H4 (cell line): ENCODE measurements around the gene UPB1. TPM values are rescaled to one million over a fixed set of nuclear protein-coding genes. Genes with fewer than 3 reads are reported as not detected.
"Not testable (repeated sequence)": the region's sequence is repeated elsewhere in the genome, so short reads cannot be mapped to it uniquely, and the experiment has no call there.

Experiments
- DNase-seq: peaks from one replicate; pipeline ENCODE4 v3.0.0-alpha.2; 2015; ENCODE audit warnings: low spot score
- total RNA-seq: library from RNA; depleted of rRNA; stranded (reverse); fragments of >200 nt; shearing (Covaris generic); gene quantifications from 2 replicates; pipeline ENCODE4 v1.2.3, GENCODE V29; 2014

UPB1 gene
- total RNA-seq, 1 experiment from 2014 or later: not detected

GRCh38 chr22:24529898-24530297, 34.8 kb downstream of the UPB1 start:
- DNase-seq: no peak

- DNase-seq: not testable (repeated sequence)
Measured at GRCh38 chr22:24530968-24531367, 35.8 kb downstream of the UPB1 start.

DNA sequence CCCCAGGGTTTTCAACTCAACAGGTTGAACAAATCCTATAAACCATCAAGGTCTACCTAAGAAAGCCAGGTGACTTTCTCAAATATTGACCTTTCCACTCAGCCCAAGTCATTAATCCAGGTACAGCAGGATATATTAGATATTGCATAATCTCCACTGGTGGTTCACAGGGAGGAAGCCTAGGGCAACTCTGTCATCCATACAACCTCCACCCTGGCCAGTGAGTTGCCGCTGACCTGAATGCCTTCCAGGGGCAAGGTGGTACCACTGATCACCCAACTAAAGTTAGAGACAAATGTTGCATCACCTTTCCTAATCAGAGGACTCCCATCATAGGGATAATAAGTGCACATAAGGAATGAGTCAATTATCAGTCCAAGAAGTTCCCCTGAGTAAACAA, 36.9 kb downstream of the UPB1 start:
- no peak for DNase-seq

DNA sequence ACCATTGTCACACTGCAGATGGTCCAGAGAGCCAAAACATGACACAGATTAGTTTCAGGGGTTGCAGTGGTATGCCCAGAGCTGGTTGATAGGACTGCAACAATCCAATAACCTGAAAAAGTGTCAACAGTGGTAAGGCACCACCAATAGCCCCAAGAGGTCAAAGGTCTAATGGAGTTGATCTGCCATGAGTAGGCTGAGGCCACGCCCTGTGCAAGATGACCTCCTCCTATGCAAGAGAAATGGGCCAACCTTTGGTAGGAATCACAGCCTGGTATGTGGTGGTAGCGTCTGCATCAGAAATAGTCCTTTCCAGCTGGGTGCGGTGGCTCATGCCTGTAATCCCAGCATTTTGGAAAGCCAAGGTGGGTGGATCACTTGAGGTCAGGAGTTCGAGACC, 40.2 kb downstream of the UPB1 start:
- DNase-seq: no peak

GRCh38 chr22:24536089-24536488, 41.0 kb downstream of the UPB1 start:
- DNase-seq: no peak

GRCh38 chr22:24540470-24540869, 45.3 kb downstream of the UPB1 start:
- no peak for DNase-seq

- no peak for DNase-seq
Measured at GRCh38 chr22:24541681-24542515, 46.8 kb downstream of the UPB1 start.

DNA sequence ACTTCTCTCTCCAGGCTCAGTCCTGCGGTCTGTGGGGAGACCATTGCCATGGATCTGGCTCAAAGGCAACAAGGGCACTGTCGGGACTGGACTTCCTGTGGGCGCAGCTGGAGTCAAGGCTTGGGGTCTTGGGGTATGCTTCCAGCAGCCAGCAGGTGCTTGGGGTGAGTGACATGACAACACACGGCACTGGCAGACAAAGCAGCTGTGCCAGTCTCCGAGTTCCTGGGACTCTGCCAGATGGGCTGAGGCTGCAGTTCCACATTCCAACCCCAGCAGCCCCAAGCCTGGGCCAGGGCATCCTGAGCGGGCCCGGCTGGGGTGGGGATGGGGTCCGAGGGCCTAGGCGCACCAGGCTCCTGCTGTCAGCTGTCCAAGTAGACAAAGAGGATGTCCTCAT, 47.5 kb downstream of the UPB1 start:
- no peak for DNase-seq

DNA sequence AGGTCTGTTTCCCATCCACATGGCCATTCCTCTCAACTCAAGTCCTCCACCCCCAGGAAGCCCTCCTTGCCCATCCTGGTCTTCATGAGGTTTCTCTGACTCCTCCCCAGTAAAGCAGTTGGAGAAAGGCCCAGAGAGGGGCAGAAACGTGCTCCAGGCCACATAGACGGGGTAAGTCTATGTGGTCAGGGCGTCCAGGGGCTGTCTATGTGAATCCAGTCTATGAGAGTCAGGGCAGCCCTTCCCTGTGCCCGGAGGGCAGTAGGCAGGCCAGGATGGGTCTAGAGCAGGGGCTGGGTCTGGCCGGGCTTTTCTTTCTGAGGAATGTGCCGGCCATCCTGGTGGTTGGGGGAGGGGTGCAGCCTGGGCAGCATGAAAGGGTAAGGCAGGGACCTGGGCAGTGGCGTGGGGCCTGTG, 48.1 kb downstream of the UPB1 start:
- DNase-seq: no peak

DNA sequence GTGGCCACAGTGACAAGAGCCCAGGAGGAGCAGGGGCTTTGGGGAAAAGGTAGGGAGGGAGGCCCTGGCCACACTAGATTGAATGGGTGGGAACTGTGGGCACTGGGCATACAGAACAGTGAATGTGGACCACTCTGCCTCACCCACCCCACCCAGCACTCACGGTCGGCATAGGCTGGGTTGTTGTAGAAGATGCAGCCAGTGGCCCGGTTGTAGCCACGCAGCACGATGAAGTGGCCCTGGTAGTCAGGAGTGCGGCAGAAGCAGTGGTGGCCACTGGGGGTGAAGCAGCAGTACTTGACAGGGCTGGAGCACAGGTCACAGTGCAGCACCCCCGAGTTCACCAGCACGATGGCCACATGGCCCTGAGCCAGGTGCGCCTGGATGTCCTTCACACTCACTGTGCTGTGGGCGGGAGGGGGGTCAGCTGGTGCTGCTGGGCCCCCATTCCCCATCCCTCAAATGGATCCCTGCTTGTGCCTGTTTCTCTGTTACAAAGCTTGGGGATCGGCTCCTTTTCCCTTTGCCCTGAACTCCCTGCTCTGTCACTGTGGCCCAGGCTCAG, 48.6 kb downstream of the UPB1 start:
- DNase-seq: no peak

- DNase-seq: no peak
Measured at GRCh38 chr22:24548812-24549211, 53.7 kb downstream of the UPB1 start.

- no peak for DNase-seq
Measured at GRCh38 chr22:24550028-24550901, 55.1 kb downstream of the UPB1 start.

- no peak for DNase-seq
Measured at GRCh38 chr22:24550902-24551435, 55.8 kb downstream of the UPB1 start.

DNA sequence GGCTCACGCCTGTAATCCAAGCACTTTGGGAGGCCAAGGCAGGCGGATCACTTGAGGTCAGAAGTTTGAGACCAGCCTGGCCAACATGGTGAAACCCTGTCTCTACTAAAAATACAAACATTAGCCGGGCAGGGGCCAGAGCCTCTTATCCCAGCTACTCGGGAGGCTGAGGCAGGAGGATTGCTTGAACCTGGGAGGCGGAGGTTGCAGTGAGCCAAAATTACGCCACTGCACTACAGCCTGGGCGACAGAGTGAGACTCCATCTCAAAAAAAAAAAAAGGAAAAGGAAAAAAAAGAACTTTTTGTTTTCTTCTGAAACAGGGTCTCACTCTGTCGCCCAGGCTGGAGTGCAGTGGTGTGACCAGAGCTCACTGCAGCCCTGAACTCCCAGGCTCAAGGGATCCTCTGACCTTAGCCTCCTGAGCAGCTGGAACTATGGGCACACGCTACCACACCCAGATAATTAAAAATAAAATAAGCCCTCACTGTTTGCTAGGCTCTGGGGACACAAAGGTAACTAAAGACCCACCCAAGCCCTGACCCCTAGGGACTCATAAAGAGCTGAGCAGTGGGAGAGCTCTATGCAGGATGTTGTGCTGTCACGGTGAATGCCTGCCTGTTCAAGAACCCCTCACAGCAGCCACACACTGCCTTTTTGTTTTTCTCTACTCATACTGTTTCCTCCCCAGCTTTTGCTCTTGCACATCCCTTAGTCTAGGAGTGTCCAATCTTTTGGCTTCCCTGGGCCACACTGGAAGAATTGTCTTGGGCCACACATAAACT, 57.6 kb downstream of the UPB1 start:
- not testable (repeated sequence) for DNase-seq

DNA sequence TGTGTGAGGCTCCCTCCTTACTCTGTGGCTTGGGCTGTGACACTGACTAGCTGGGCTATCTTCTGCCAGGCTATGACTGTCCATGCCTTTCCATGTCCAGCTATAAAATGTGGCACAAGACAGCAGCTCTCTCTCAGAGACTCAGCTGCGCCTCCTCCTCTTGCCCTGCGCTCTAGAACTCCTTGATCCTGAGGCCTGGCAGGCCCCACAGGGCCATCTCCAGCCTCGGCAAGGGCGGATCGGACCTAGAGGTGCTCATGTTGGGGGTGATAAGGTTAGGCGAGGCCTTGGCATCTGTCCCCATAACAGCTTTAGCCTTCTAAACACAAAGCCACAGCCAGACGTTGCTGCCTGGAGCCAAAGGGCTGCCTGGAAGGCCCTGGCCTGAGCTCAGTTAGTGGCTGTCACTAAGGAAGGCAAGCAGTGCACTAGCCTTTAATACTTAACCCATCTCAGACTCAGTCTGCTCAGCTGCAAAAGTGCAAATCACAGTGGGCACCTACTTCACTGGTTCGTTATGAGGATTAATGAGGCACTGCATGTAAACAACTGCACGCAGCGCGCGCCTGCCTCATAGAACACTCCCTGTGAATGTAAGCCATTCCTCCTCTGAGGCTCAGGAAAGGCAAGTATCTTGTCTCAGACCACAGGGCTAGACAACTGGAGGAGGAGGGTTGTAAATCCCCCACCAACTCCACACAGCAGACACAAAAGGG, 58.6 kb downstream of the UPB1 start:
- no peak for DNase-seq

DNA sequence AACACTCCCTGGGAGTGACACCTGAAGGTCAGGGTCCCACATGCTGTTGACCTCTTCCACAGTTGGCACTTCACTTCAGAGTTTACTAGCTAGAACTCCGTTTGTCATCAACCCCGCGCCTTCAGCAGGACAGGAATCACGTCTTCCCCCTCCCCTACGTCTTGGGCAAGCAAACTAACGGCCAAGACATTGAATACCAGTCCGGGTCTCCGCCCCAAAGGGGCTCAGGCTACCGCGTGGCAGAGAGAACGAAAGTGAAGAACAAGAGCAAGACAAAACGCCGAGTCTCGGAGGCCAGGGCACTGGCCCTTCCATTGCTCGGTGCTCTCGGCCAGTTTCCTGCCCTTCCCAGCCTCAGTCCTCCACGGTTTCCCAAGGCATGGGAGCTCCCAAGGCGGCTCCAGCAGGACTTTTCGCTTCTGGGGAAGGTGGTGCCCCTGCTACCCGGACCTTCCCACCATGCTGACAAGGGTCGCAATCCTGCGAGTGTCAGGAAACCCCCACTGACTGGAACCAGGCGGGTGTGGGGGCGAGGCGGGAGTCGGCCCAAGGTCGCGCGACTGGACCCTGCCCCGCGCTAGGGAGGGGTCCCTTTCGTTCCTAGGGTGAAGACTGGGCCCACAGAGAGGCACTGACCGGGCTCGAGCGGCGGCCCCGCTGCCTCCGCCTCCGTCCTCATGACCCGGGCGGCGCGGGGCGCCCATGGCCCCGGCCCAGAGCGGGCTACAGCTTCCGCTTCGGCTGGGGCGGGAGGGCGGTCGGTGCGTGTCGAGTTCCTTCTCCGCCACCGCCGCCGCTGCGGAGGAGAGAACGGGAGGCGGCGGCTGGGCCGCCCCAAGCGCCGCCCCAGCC, 59.4 kb downstream of the UPB1 start, which contains the start of gene GUCD1:
GUCD1 (minus strand) TSS at position 826 of the 852 bp plus-strand sequence; CDS start at position 679, 147 bp downstream.
- no peak for DNase-seq

DNA sequence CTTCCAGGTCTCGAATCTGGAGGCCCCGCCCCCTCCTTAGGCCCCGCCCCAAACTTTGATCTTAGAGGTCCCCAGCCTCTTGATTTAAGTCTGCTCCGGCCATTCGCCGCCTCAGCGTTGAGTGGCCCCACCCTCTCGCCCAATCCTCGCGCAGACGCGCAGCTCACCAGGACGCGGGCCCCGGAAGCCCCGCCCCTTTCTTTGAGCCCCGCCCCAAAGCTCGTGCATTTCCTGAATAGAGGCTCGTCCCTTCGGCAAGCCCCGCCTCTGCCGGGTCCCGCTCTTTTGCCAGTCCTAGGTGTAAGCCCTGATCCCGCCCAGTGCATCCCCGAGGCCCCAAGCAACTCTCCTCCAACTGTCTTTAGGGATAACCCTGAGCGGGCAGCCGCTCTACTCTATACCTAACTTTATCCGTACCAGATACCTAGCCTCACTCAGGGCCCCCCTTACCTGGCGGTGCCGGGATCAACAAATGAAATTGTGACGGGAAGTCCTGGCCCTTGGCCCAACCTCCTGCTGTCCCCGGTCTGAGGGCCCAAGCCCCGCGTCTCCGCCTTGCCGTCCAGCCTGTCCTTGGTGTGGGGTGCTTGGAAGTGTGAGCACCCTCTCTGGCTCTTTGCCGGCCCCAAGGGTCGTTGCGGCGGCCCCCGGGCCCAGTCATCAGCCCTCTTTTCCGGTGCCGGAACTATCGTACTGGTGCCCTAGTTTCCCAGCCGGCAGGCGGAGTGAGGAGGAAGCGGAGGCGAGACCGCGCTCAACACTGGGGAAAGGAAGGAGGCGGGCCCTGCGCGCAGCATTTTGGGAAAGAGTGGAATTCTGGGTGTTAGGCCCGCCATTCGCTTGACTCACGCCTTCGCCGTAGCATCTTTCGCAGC, 60.3 kb downstream of the UPB1 start, which contains the start of gene SNRPD3:
SNRPD3 (plus strand) TSS at position 835 of the 875 bp plus-strand sequence. CDS start 1,676 bp downstream, outside the sequence.
- DNase-seq: peak; percentile 93

DNA sequence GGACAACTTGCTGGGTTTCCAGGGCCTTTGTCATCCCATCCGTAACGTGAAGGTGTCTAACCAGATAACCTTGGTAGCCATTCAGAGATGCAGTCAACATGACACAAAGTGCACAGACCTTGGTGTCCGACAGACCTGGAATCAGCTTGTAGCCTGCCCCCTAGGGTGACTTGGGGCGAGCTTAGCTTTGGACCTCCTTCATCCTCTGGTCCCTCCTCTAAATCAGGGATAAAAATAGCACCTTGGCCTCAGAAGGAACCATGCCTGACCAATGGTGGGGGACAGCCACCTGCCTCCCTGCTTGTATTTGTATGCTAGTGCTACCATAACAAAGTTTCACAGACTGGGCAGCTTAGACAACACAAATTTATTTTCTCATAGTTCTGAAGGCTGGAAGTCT, 64.3 kb downstream of the UPB1 start:
- no peak for DNase-seq
